ENCODE results near the gene MSH2.

- TF ChIP-seq POLR2A (IDR thresholded peaks at IDR 0.05; ENCODE audit: low read length): no peak
- no peak for TF ChIP-seq GATA1 (IDR thresholded peaks at IDR 0.05; ENCODE audit: low read depth, low read length)
Measured at GRCh38 chr2:47360283-47360682, 42.7 kb upstream of the MSH2 start.

Data from erythroblast (primary cell).